22Rv1 (cell line): Measurements from ENCODE around the gene MLLT11.
A peak's percentile ranks its signal among the peaks of the same experiment; 100 is the strongest.

ENCODE experiments used
- H3K27ac ChIP-seq: fragments of 450-650 bp; 2 replicates; pipeline ENCODE4 v1.5.1; 2017
- CTCF ChIP-seq: fragments of 450-650 bp; IDR thresholded peaks from 2 replicates; pipeline ENCODE4 v1.5.1; 2017; ENCODE audit warnings: mild to moderate bottlenecking
- ZFX ChIP-seq: fragments of 450-650 bp; IDR thresholded peaks from 2 replicates; pipeline ENCODE4 v1.6.1; 2017; ENCODE audit warnings: antibody characterized with exemption, borderline replicate concordance

Gene MLLT11

GRCh38 chr1:151032164-151032563 is 28.0 kb upstream of the MLLT11 start:
- no peak for TF ChIP-seq ZFX
- TF ChIP-seq CTCF, result no peak
- no peak overlapping the region for H3K27ac ChIP-seq

GRCh38 chr1:151035167-151035566 is 25.0 kb upstream of the MLLT11 start:
- no peak overlapping the region for H3K27ac ChIP-seq
- no peak for TF ChIP-seq CTCF
- no peak for TF ChIP-seq ZFX

- TF ChIP-seq ZFX, result no peak
- no peak for TF ChIP-seq CTCF
- H3K27ac ChIP-seq, result no peak within 1 kb of the TSS
Observed at GRCh38 chr1:151036356-151036755, 23.8 kb upstream of the MLLT11 start, which contains the start of gene BNIPL. TSS of gene BNIPL (plus strand) at chr1:151036586. CDS start at chr1:151036726, 140 bp downstream.

- TF ChIP-seq CTCF (no peak), ZFX (no peak)
- H3K27ac ChIP-seq, result no peak overlapping the region
Observed at GRCh38 chr1:151037032-151037431, 23.2 kb upstream of the MLLT11 start.

GRCh38 chr1:151039521-151039920 is 20.7 kb upstream of the MLLT11 start:
- TF ChIP-seq CTCF, result no peak
- TF ChIP-seq ZFX, result no peak

GRCh38 chr1:151043163-151043562 is 17.0 kb upstream of the MLLT11 start:
- H3K27ac ChIP-seq, result no peak overlapping the region
- no peak for TF ChIP-seq ZFX
- TF ChIP-seq CTCF, result no peak

More at GRCh38 chr1:151039521-151039920, 20.7 kb upstream of the MLLT11 start:
- no peak overlapping the region for H3K27ac ChIP-seq

GRCh38 chr1:151047591-151047924 is 12.6 kb upstream of the MLLT11 start, which contains the start of gene C1orf56:
TSS of gene C1orf56 (plus strand) at chr1:151047751. CDS start at chr1:151047848, 97 bp downstream.
- peak within 1 kb of the TSS; percentile 75 for H3K27ac ChIP-seq
- TF ChIP-seq CTCF (no peak), ZFX (no peak)
